Dermis microvascular lymphatic vessel endothelial cell (primary cell): ENCODE measurements around the gene FRYL. TPM values are rescaled to one million over a fixed set of nuclear protein-coding genes. Genes with fewer than 3 reads are reported as not detected.
A peak's percentile ranks its signal among the peaks of the same experiment; 100 is the strongest.
"Not testable (repeated sequence)": the region's sequence is repeated elsewhere in the genome, so short reads cannot be mapped to it uniquely, and the experiment has no call there.

Source experiments
- DNase-seq, 2 donors: peaks; one replicate each; pipeline versions ENCODE4 v3.0.0 to v3.0.0-alpha.2; 2010; ENCODE audit warnings: low read depth in 2 of 2
- total RNA-seq: library from RNA; depleted of rRNA; stranded (reverse); fragments of >200 nt; gene quantifications from 2 replicates; pipeline ENCODE4 v1.2.1, GENCODE V29; 2014

The FRYL gene
- total RNA-seq, 1 donor from 2014 or later, result 57.4 TPM

GRCh38 chr4:48746608-48747362 lies 33.3 kb downstream of the FRYL start:
- DNase-seq, result no peak

- not testable (repeated sequence) for DNase-seq
Observed at GRCh38 chr4:48745223-48745622, 34.9 kb downstream of the FRYL start.

- peak in 1 of 2 donors; percentile 32 for DNase-seq
Observed at GRCh38 chr4:48742412-48742811, 37.7 kb downstream of the FRYL start.

DNA sequence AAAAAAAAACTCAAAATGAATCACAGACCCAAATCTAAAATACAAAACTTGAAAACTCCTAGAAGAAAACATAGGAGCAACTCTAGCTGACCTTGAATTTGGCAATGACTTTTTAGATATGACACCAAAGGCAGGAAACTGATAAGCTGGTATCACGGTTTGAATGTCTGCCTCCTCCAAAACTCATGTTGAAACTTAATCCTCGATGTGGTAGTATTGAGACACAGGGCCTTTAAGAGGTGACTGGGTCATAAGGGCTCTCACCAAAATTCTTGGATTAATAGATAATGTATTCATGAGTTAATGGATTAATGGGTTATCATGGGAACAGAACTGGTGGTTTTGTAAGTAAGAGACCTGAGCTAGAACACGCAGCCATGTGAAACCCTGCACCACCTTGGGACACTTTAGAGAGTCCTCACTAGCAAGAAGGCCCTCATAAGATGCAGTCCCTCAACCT lies 40.5 kb downstream of the FRYL start:
- no peak for DNase-seq

GRCh38 chr4:48738856-48739255 lies 41.2 kb downstream of the FRYL start:
- DNase-seq, result no peak

DNA sequence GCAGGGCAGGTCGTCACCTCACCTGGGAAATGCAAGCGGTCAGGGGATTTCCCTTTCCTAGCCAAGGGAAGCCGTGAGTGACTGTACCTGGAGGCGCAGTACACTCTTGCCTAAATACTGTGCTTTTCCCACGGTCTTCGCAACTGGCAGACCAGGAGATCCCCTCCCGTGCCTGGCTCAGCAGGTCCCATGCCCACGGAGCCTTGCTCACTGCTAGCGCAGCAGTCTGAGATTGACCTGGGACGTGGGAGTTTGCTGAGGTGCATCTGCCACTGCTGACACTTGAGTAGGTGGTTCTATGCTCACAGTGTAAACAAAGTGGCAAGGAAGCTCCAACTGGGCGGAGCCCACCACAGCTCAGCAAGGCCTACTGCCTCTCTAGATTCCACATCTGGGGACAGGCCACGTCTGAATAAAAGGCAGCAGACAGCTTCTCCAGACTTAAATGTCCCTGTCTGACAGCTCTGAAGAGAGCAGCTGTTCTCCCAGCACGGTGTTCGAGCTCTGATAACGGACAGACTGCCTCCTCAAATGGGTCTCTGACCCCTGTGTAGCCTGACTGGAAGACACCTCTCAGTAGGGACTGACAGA lies 51.1 kb downstream of the FRYL start:
- DNase-seq, result not testable (repeated sequence)

DNA sequence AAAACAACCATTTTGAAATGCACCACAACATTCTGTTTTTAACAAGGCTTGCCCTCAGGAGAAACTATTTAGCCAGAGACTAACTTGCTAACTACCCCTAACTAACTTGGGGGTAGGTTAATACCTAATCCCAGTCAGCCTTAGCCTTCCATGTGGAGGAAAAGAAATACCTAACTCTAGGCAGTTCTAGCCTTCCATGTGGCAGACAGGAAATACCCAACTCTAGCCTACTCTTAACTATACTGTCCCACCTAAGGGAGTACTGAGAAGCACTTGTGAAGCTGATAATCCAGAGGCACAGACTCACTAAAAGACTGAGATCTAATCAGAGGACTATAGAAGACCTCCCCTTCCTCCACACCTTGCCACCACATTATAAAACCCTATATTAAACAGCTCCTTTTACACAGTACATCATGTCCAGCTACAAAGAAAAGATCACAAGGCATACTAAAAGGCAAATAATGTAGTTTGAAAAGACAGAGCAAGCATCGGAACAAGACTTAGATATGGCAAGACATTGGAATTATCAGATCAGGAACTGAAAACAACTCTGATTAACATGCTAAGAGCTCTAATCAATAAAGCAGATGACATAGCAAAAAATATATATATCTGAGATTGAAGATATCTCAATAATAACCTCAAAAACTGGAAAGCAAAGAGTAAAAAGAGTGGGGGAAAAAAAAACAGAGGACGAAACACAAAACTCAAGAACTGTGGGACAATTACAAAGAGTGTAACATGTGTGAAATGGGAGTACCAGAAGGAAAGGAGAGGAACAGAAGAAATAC lies 52.2 kb downstream of the FRYL start:
- DNase-seq, result no peak

GRCh38 chr4:48725414-48725813 lies 54.7 kb downstream of the FRYL start:
- no peak for DNase-seq

GRCh38 chr4:48722509-48723446 lies 57.3 kb downstream of the FRYL start:
- peak in 1 of 2 donors; percentile 62 for DNase-seq

- no peak for DNase-seq
Observed at GRCh38 chr4:48720459-48720858, 59.6 kb downstream of the FRYL start.

DNA sequence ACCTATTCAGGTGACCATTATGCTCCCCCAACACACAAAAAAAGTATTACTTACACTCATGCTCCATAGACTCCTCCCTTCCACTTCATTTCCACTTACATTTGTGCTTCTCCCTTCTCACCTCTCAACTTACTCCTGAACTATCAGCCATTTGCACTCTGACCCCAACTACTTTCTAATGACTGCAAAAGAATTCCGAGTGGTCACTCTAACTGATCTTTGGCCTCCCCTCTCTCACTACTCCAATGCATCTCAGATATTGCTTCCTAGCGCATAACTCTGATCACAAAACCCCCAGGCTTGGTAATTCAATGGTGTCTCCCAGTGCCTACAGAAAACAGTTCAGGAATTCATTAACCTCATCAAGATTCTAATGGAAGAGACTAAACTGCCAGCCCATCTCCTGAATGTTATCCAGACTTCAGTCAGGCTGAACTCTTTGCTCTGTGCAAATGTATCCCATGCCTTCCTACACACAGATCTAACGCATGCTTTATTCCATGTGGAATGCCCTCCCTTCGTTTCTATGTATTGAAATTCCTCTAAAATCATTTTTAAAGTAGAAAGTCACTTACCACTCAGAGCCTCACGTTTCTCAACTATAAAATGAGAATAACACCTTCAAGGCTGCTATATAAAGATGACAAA lies 61.1 kb downstream of the FRYL start:
- no peak for DNase-seq

GRCh38 chr4:48716285-48716684 lies 63.8 kb downstream of the FRYL start:
- not testable (repeated sequence) for DNase-seq

- DNase-seq, result peak in 1 of 2 donors; percentile 29
Observed at GRCh38 chr4:48710446-48711209, 69.5 kb downstream of the FRYL start.

- no peak for DNase-seq
Observed at GRCh38 chr4:48709901-48710300, 70.2 kb downstream of the FRYL start.

GRCh38 chr4:48708610-48709009 lies 71.5 kb downstream of the FRYL start:
- DNase-seq, result no peak

GRCh38 chr4:48706736-48707135 lies 73.3 kb downstream of the FRYL start:
- DNase-seq, result no peak

- no peak for DNase-seq
Observed at GRCh38 chr4:48705609-48706008, 74.5 kb downstream of the FRYL start.

GRCh38 chr4:48704091-48704802 lies 75.8 kb downstream of the FRYL start:
- no peak for DNase-seq

DNA sequence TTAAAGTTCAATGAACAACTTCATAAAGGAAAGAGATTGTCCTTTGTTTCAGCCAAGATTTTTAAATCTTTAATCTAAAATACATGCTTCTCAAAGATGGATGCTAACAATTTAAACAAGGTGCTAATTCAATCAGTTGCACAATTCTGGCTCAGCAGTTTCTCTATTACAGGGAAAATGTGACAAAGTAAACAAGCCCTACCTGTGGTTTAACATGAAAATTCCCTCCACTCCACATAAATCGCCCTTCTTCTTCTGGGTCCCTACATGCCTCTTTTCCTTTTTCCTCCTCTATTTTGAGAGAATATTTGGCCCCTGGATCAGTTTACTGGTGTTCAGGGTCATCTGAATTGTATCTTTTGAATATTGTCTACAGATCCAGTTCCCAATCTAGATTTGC lies 80.6 kb downstream of the FRYL start:
- peak; percentile 23 for DNase-seq
